Trophoblast cell (in vitro differentiated cells and primary cell): ENCODE results near the gene AMDHD2.

Experiments
- DNase-seq, 2 donors: peaks; one replicate each; pipeline ENCODE4 v3.0.0-alpha.2; 2016
- H2AFZ ChIP-seq: 2 replicates; pipeline ENCODE4 v1.6.1; 2013; ENCODE audit warnings: low read length, moderate library complexity, mild to moderate bottlenecking; ENCODE audit not compliant: insufficient read depth, poor library complexity
- H2AK5ac ChIP-seq: 2 replicates; pipeline ENCODE4 v1.6.1; 2013; ENCODE audit warnings: mild to moderate bottlenecking, low read length
- H2BK120ac ChIP-seq: 2 replicates; pipeline ENCODE4 v1.6.1; 2013; ENCODE audit warnings: low read length, mild to moderate bottlenecking, moderate library complexity; ENCODE audit not compliant: insufficient read depth, poor library complexity
- H2BK12ac ChIP-seq: 2 replicates; pipeline ENCODE4 v1.6.1; 2013; ENCODE audit warnings: mild to moderate bottlenecking, low read length, moderate library complexity
- H2BK5ac ChIP-seq: 2 replicates; pipeline ENCODE4 v1.6.1; 2013; ENCODE audit warnings: low read length, low read depth, moderate library complexity, mild to moderate bottlenecking; ENCODE audit not compliant: poor library complexity
- H3K14ac ChIP-seq: 2 replicates; pipeline ENCODE4 v1.6.1; 2013; ENCODE audit warnings: mild to moderate bottlenecking, low read length
- H3K18ac ChIP-seq: 2 replicates; pipeline ENCODE4 v1.6.1; 2013; ENCODE audit warnings: mild to moderate bottlenecking, low read length
- H3K23ac ChIP-seq: 2 replicates; pipeline ENCODE4 v1.6.1; 2013; ENCODE audit warnings: low read length
- H3K27ac ChIP-seq: 2 replicates; pipeline ENCODE4 v1.5.1; 2013; ENCODE audit warnings: low read depth, mild to moderate bottlenecking, inconsistent platforms, low read length, moderate library complexity
- H3K27me3 ChIP-seq: 2 replicates; pipeline ENCODE4 v1.6.1; 2013; ENCODE audit warnings: inconsistent platforms, mild to moderate bottlenecking, low read length, moderate library complexity; ENCODE audit not compliant: insufficient read depth
- H3K36me3 ChIP-seq, 2 experiments: 1 replicate in 1 of 2; 2 replicates in 1 of 2; pipeline ENCODE4 v1.6.1; 2013; ENCODE audit warnings: low read length in 2 of 2, mild to moderate bottlenecking in 2 of 2, moderate library complexity in 1 of 2; ENCODE audit not compliant: insufficient read depth in 2 of 2, control insufficient read depth in 1 of 2
- H3K4ac ChIP-seq: 2 replicates; pipeline ENCODE4 v1.6.1; 2013; ENCODE audit warnings: low read depth, mild to moderate bottlenecking, low read length, moderate library complexity
- H3K4me1 ChIP-seq, 2 experiments: 1 replicate in 1 of 2; 2 replicates in 1 of 2; pipeline ENCODE4 v1.6.1; 2013; ENCODE audit warnings: low read length in 2 of 2, mild to moderate bottlenecking in 2 of 2, moderate library complexity in 1 of 2; ENCODE audit not compliant: insufficient read depth in 2 of 2, control insufficient read depth in 1 of 2
- H3K4me2 ChIP-seq: 2 replicates; pipeline ENCODE4 v1.6.1; 2013; ENCODE audit warnings: inconsistent platforms, mild to moderate bottlenecking, low read length, moderate library complexity
- H3K4me3 ChIP-seq: 2 replicates; pipeline ENCODE4 v1.5.1; 2013; ENCODE audit warnings: mild to moderate bottlenecking, low read depth, low read length, inconsistent platforms
- H3K79me1 ChIP-seq: one replicate; pipeline ENCODE4 v1.6.1; 2013; ENCODE audit warnings: low read length
- H3K79me2 ChIP-seq: 2 replicates; pipeline ENCODE4 v1.6.1; 2013; ENCODE audit warnings: low read length, mild to moderate bottlenecking; ENCODE audit not compliant: control insufficient read depth, insufficient read depth, poor library complexity
- H3K9ac ChIP-seq: 2 replicates; pipeline ENCODE4 v1.6.1; 2013; ENCODE audit warnings: mild to moderate bottlenecking, low read length
- H3K9me3 ChIP-seq: 2 replicates; pipeline ENCODE4 v1.6.1; 2013; ENCODE audit warnings: low read depth, mild to moderate bottlenecking, control low read depth, inconsistent platforms, low read length; ENCODE audit not compliant: insufficient read depth
- H4K12ac ChIP-seq: 2 replicates; pipeline ENCODE4 v1.6.1; 2013; ENCODE audit warnings: low read depth, mild to moderate bottlenecking, low read length, moderate library complexity
- H4K8ac ChIP-seq: 2 replicates; pipeline ENCODE4 v1.6.1; 2013; ENCODE audit warnings: low read depth, mild to moderate bottlenecking, low read length, moderate library complexity
- H4K91ac ChIP-seq: one replicate; pipeline ENCODE4 v1.6.1; 2013; ENCODE audit warnings: low read depth, mild to moderate bottlenecking, low read length, moderate library complexity
- WGBS: extraction: QIAGEN DNeasy Blood & Tissue Kit; methylation state at CpG from one replicate; pipeline ENCODE4 v1.1.7; 2013; ENCODE audit warnings: missing lambda C conversion rate; ENCODE audit not compliant: insufficient read length, insufficient coverage; ENCODE audit errors: extremely low coverage; 5-methylcytosine and 5-hydroxymethylcytosine counted together

AMDHD2 gene

DNA sequence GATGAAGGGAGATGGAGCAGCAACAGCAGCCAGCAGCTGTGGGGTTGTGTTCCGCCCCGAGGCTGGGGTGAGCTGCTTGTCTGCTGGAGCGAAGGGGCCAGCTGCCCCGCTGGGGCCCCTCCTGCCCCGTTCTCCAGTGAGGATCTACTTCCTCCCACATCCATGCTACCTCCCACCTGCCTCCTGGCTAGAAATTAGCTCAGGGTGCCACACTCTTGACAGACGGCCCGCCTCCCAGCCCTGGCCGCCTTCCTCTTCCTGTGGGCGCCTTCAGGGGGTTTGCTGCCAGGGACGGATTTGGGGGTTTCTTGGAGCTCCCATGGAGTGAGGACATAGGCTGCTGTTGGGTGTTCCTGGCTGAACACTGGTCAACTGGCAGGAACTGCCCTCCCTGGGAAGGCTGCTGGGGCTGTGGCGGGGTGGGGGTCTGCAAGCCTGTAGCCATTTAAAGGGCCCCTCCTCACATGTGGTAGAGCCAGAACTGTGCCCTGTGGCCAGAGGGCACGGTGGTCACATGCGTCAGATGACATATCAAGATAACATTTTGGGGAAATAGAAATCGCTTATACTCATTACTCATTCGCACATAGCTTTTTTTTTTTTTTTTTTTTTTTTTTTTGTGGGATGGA is 32.2 kb upstream of the AMDHD2 start:
- H3K4me2 ChIP-seq: no peak overlapping the region
- H4K91ac ChIP-seq: no peak overlapping the region
- no peak overlapping the region for H3K4me3 ChIP-seq
- no peak overlapping the region for H3K18ac ChIP-seq
- H3K4ac ChIP-seq: no peak overlapping the region
- no peak overlapping the region for H3K23ac ChIP-seq
- H3K27ac ChIP-seq: no peak overlapping the region
- no peak overlapping the region for H2BK120ac ChIP-seq
- peaks cover 4 to 5% of the 10 kb centered on the region in 2 experiments for H3K4me1 ChIP-seq
- no peaks in the 10 kb centered on the region for H3K36me3 ChIP-seq
- no peak overlapping the region for H2AK5ac ChIP-seq
- no peaks in the 10 kb centered on the region for H3K79me1 ChIP-seq
- H2BK5ac ChIP-seq: no peak overlapping the region
- H4K12ac ChIP-seq: no peak overlapping the region
- DNase-seq: no peak
- no peak overlapping the region for H3K9ac ChIP-seq
- no peaks in the 10 kb centered on the region for H3K79me2 ChIP-seq
- H4K8ac ChIP-seq: no peak overlapping the region
- H2AFZ ChIP-seq: no peak overlapping the region
- no peak overlapping the region for H3K14ac ChIP-seq
- no CpG with 5 or more reads among the region's 15 CpGs for WGBS
- no peak overlapping the region for H2BK12ac ChIP-seq
- no peaks in the 10 kb centered on the region for H3K27me3 ChIP-seq
- no peaks in the 10 kb centered on the region for H3K9me3 ChIP-seq

GRCh38 chr16:2489581-2489980 is 30.6 kb upstream of the AMDHD2 start:
- Histone ChIP-seq H4K91ac (no peak overlapping the region), H3K4me1 (peaks cover 4 to 5% of the 10 kb centered on the region in 2 experiments), H2BK12ac (no peak overlapping the region), H3K27me3 (no peaks in the 10 kb centered on the region), H3K27ac (no peak overlapping the region), H3K4me2 (no peak overlapping the region), H3K14ac (no peak overlapping the region), H3K4ac (no peak overlapping the region), H3K36me3 (no peaks in the 10 kb centered on the region), H2AFZ (no peak overlapping the region), H2BK5ac (no peak overlapping the region), H3K4me3 (no peak overlapping the region), H3K79me1 (no peaks in the 10 kb centered on the region), H3K23ac (no peak overlapping the region), H3K9ac (no peak overlapping the region), H2AK5ac (no peak overlapping the region), H4K8ac (no peak overlapping the region), H4K12ac (no peak overlapping the region), H3K18ac (no peak overlapping the region), H3K9me3 (no peaks in the 10 kb centered on the region), H3K79me2 (no peaks in the 10 kb centered on the region), H2BK120ac (no peak overlapping the region)
- DNase-seq: no peak
- no CpG with 5 or more reads among the region's 16 CpGs for WGBS

- Histone ChIP-seq H3K18ac (no peak overlapping the region), H3K4me1 (peaks cover 4 to 5% of the 10 kb centered on the region in 2 experiments), H3K14ac (no peak overlapping the region), H3K9ac (no peak overlapping the region), H2AFZ (no peak overlapping the region), H3K79me1 (no peaks in the 10 kb centered on the region), H3K23ac (no peak overlapping the region), H3K4ac (no peak overlapping the region), H2BK5ac (no peak overlapping the region), H2BK120ac (no peak overlapping the region), H3K36me3 (no peaks in the 10 kb centered on the region), H3K4me3 (no peak overlapping the region), H4K91ac (no peak overlapping the region), H3K9me3 (no peaks in the 10 kb centered on the region), H3K27ac (no peak overlapping the region), H4K8ac (no peak overlapping the region), H3K79me2 (no peaks in the 10 kb centered on the region), H3K4me2 (no peak overlapping the region), H3K27me3 (no peaks in the 10 kb centered on the region), H2BK12ac (no peak overlapping the region), H2AK5ac (no peak overlapping the region), H4K12ac (no peak overlapping the region)
- no CpG with 5 or more reads among the region's 23 CpGs for WGBS
- no peak for DNase-seq
Measured at GRCh38 chr16:2490190-2491105, 29.7 kb upstream of the AMDHD2 start.

DNA sequence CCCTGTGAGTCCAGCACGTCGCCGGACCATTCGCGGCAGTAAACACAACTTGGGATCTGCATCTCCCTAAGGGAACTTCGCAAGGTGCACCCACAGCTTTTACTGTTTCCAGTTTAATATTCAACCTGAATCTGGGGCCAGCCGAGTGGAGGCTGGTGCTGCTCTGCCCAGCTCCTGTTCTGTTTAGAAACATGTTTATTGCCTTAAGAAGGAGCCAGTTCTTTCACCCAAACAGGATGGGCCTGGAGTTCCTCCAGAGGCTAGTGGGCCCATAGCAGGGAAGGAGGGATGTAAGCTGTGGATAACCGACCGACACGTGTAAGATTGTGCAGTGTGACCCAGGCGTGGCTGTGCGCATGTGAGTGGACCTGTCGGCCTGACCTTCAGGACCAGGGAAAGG is 27.9 kb upstream of the AMDHD2 start:
- WGBS: no CpG with 5 or more reads among the region's 13 CpGs
- no peak for DNase-seq

More for the DNA sequence above, 27.9 kb upstream of the AMDHD2 start:
- Histone ChIP-seq H3K79me2 (no peaks in the 10 kb centered on the region), H4K91ac (no peak overlapping the region), H3K14ac (no peak overlapping the region), H3K18ac (no peak overlapping the region), H2AFZ (no peak overlapping the region), H3K9me3 (no peaks in the 10 kb centered on the region), H4K8ac (no peak overlapping the region), H3K79me1 (no peaks in the 10 kb centered on the region), H3K4me2 (no peak overlapping the region), H3K27me3 (no peaks in the 10 kb centered on the region), H3K36me3 (peaks cover 9 to 14% of the 10 kb centered on the region in 2 experiments), H4K12ac (no peak overlapping the region), H3K4me3 (no peak overlapping the region), H2BK120ac (no peak overlapping the region), H3K4ac (no peak overlapping the region), H2BK5ac (no peak overlapping the region), H3K9ac (no peak overlapping the region), H2AK5ac (no peak overlapping the region), H3K27ac (no peak overlapping the region), H2BK12ac (no peak overlapping the region), H3K23ac (no peak overlapping the region), H3K4me1 (peaks cover 4 to 7% of the 10 kb centered on the region in 2 experiments)
